HEK293 (cell line): ENCODE measurements around the gene ISM1.

ENCODE experiments used
- PRDM1 ChIP-seq: fragments of 450-650 bp; formaldehyde crosslinking; IDR thresholded peaks from 2 replicates; pipeline ENCODE4; 2016; ENCODE audit warnings: missing biosample characterization, missing genetic modification characterization
- SETDB1 ChIP-seq: IDR thresholded peaks from one replicate; pipeline ENCODE4 v1.6.1; 2017; ENCODE audit warnings: mild to moderate bottlenecking, low read length, moderate library complexity, mixed read lengths; ENCODE audit not compliant: insufficient read length
- ZFP41 ChIP-seq: fragments of 450-650 bp; formaldehyde crosslinking; IDR thresholded peaks from 2 replicates; pipeline ENCODE4 v1.5.1; 2016; ENCODE audit warnings: missing biosample characterization, missing genetic modification characterization, borderline replicate concordance
- ZNF274 ChIP-seq, 2 experiments: fragments of 200-500 bp in 1 of 2; fragments of 450-650 bp in 1 of 2; sonication (Bioruptor generic) in 1 of 2; formaldehyde crosslinking in 1 of 2; IDR thresholded peaks; 2 replicates each; pipeline versions ENCODE4 v1.5.1 to v1.6.1; 2014 to 2016; ENCODE audit warnings: borderline replicate concordance in 1 of 2, inconsistent platforms in 1 of 2, low read length in 1 of 2, missing biosample characterization in 1 of 2, missing genetic modification characterization in 1 of 2
- ZNF394 ChIP-seq: fragments of 450-650 bp; formaldehyde crosslinking; IDR thresholded peaks from 2 replicates; pipeline ENCODE4 v1.5.1; 2016; ENCODE audit warnings: missing biosample characterization, missing genetic modification characterization, mild to moderate bottlenecking, moderate library complexity, borderline replicate concordance
- ZNF600 ChIP-seq: fragments of 450-650 bp; formaldehyde crosslinking; IDR thresholded peaks from 2 replicates; pipeline ENCODE4 v1.5.1; 2016; ENCODE audit warnings: missing biosample characterization, missing genetic modification characterization
- TF ChIP-seq, protein P1 (sequence below): fragments of 450-650 bp; formaldehyde crosslinking; IDR thresholded peaks from 2 replicates; pipeline ENCODE4 v1.5.1; 2016; ENCODE audit warnings: missing biosample characterization, missing genetic modification characterization
- TF ChIP-seq, protein P2 (sequence below): fragments of 450-650 bp; formaldehyde crosslinking; IDR thresholded peaks from 2 replicates; pipeline ENCODE4 v1.5.1; 2016; ENCODE audit warnings: missing biosample characterization, missing genetic modification characterization
- TF ChIP-seq, protein P3 (sequence below): fragments of 450-650 bp; formaldehyde crosslinking; IDR thresholded peaks from 2 replicates; pipeline ENCODE4 v1.5.1; 2016; ENCODE audit warnings: missing biosample characterization, missing genetic modification characterization

- TF ChIP-seq, protein P1, sequence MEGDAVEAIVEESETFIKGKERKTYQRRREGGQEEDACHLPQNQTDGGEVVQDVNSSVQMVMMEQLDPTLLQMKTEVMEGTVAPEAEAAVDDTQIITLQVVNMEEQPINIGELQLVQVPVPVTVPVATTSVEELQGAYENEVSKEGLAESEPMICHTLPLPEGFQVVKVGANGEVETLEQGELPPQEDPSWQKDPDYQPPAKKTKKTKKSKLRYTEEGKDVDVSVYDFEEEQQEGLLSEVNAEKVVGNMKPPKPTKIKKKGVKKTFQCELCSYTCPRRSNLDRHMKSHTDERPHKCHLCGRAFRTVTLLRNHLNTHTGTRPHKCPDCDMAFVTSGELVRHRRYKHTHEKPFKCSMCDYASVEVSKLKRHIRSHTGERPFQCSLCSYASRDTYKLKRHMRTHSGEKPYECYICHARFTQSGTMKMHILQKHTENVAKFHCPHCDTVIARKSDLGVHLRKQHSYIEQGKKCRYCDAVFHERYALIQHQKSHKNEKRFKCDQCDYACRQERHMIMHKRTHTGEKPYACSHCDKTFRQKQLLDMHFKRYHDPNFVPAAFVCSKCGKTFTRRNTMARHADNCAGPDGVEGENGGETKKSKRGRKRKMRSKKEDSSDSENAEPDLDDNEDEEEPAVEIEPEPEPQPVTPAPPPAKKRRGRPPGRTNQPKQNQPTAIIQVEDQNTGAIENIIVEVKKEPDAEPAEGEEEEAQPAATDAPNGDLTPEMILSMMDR (tag by site-specific recombination): no peak
- TF ChIP-seq ZFP41 (tag by site-specific recombination) (no peak), ZNF274 (IDR thresholded peaks at IDR 0.05; ENCODE audit: low read length) (no peak), ZNF274 (tag by site-specific recombination; IDR thresholded peaks at IDR 0.05; ENCODE audit: borderline replicate concordance) (no peak), ZNF394 (tag by site-specific recombination) (no peak), SETDB1 (no peak), ZNF600 (tag by site-specific recombination) (no peak), PRDM1 (no peak)
- TF ChIP-seq, protein P2, sequence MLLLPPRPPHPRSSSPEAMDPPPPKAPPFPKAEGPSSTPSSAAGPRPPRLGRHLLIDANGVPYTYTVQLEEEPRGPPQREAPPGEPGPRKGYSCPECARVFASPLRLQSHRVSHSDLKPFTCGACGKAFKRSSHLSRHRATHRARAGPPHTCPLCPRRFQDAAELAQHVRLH (tag by site-specific recombination): no peak
- TF ChIP-seq, protein P3, sequence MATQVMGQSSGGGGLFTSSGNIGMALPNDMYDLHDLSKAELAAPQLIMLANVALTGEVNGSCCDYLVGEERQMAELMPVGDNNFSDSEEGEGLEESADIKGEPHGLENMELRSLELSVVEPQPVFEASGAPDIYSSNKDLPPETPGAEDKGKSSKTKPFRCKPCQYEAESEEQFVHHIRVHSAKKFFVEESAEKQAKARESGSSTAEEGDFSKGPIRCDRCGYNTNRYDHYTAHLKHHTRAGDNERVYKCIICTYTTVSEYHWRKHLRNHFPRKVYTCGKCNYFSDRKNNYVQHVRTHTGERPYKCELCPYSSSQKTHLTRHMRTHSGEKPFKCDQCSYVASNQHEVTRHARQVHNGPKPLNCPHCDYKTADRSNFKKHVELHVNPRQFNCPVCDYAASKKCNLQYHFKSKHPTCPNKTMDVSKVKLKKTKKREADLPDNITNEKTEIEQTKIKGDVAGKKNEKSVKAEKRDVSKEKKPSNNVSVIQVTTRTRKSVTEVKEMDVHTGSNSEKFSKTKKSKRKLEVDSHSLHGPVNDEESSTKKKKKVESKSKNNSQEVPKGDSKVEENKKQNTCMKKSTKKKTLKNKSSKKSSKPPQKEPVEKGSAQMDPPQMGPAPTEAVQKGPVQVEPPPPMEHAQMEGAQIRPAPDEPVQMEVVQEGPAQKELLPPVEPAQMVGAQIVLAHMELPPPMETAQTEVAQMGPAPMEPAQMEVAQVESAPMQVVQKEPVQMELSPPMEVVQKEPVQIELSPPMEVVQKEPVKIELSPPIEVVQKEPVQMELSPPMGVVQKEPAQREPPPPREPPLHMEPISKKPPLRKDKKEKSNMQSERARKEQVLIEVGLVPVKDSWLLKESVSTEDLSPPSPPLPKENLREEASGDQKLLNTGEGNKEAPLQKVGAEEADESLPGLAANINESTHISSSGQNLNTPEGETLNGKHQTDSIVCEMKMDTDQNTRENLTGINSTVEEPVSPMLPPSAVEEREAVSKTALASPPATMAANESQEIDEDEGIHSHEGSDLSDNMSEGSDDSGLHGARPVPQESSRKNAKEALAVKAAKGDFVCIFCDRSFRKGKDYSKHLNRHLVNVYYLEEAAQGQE (tag by site-specific recombination): no peak
These were observed 30.8 kb downstream of the ISM1 start for GRCh38 chr20:13251904-13252297.
